ENCODE measurements around the gene FADS6.
"Not testable (repeated sequence)": the region's sequence is repeated elsewhere in the genome, so short reads cannot be mapped to it uniquely, and the experiment has no call there.

The FADS6 gene

GRCh38 chr17:74882517-74883240 is 10.8 kb downstream of the FADS6 start:
- no peak for DNase-seq

GRCh38 chr17:74881073-74881472 is 12.4 kb downstream of the FADS6 start:
- DNase-seq = no peak

GRCh38 chr17:74879308-74879707 is 14.1 kb downstream of the FADS6 start:
- no peak for DNase-seq

GRCh38 chr17:74878658-74879057 is 14.8 kb downstream of the FADS6 start:
- DNase-seq = no peak

GRCh38 chr17:74877592-74878548 is 15.6 kb downstream of the FADS6 start:
- no peak for DNase-seq

- DNase-seq = no peak
Observed at GRCh38 chr17:74875977-74876593, 17.3 kb downstream of the FADS6 start.

- no peak for DNase-seq
Observed at GRCh38 chr17:74875155-74875976, 18.1 kb downstream of the FADS6 start.

- no peak for DNase-seq
Observed at GRCh38 chr17:74874615-74875037, 18.8 kb downstream of the FADS6 start.

- peak; percentile 5 for DNase-seq
Observed at GRCh38 chr17:74873874-74874614, 19.4 kb downstream of the FADS6 start.

GRCh38 chr17:74873037-74873873 is 20.2 kb downstream of the FADS6 start:
- DNase-seq = peak; percentile 99

GRCh38 chr17:74872313-74873036 is 21.0 kb downstream of the FADS6 start, which contains the start of gene FDXR:
FDXR (minus strand) TSS chr17:74872994; CDS start chr17:74872944, 50 bp downstream.
- DNase-seq = no peak

GRCh38 chr17:74871356-74872076 is 21.9 kb downstream of the FADS6 start:
- no peak for DNase-seq

GRCh38 chr17:74870512-74870911 is 22.9 kb downstream of the FADS6 start:
- peak; percentile 17 for DNase-seq

GRCh38 chr17:74870028-74870427 is 23.4 kb downstream of the FADS6 start:
- DNase-seq = not testable (repeated sequence)

- DNase-seq = no peak
Observed at GRCh38 chr17:74868908-74869255, 24.6 kb downstream of the FADS6 start.

- DNase-seq = no peak
Observed at GRCh38 chr17:74868251-74868907, 25.1 kb downstream of the FADS6 start.

- DNase-seq = no peak
Observed at GRCh38 chr17:74866198-74866835, 27.1 kb downstream of the FADS6 start.

- no peak for DNase-seq
Observed at GRCh38 chr17:74865504-74866197, 27.8 kb downstream of the FADS6 start.

Measured in kidney glomerular epithelial cell (primary cell).